ENCODE results near the gene LTBP2. TPM values are rescaled to one million over a fixed set of nuclear protein-coding genes. Genes with fewer than 3 reads are reported as not detected.

LTBP2 gene
- total RNA-seq, 1 donor from 2014 or later = 1.3 TPM

GRCh38 chr14:74516451-74517160, 95.4 kb downstream of the LTBP2 start:
- H3K36me3 Mint-ChIP-seq (ENCODE audit: low read depth) = no peaks in the 10 kb centered on the region
- no peak overlapping the region for H3K4me3 Mint-ChIP-seq
- H3K27me3 Mint-ChIP-seq (ENCODE audit: low read depth) = no peaks in the 10 kb centered on the region
- no peaks in the 10 kb centered on the region for H3K9me3 Mint-ChIP-seq
- peak overlapping the region; percentile 83 for H3K27ac Mint-ChIP-seq (ENCODE audit: unreplicated experiment)
- TF ChIP-seq CTCF (conservative IDR thresholded peaks at IDR 0.05) = no peak
- peaks cover 19% of the 10 kb centered on the region for H3K4me1 Mint-ChIP-seq
- DNase-seq (ENCODE audit: low read depth, low spot score) = no peak

- H3K27ac Mint-ChIP-seq (ENCODE audit: unreplicated experiment) = no peak overlapping the region
- H3K36me3 Mint-ChIP-seq (ENCODE audit: low read depth) = no peaks in the 10 kb centered on the region
- no peaks in the 10 kb centered on the region for H3K27me3 Mint-ChIP-seq (ENCODE audit: low read depth)
- H3K4me3 Mint-ChIP-seq = no peak overlapping the region
- DNase-seq (ENCODE audit: low read depth, low spot score) = no peak
- no peaks in the 10 kb centered on the region for H3K9me3 Mint-ChIP-seq
- TF ChIP-seq CTCF (conservative IDR thresholded peaks at IDR 0.05) = no peak
- H3K4me1 Mint-ChIP-seq = peaks cover 25% of the 10 kb centered on the region
Measured at GRCh38 chr14:74515891-74516412, 96.1 kb downstream of the LTBP2 start.

- peaks cover 39% of the 10 kb centered on the region for H3K4me1 Mint-ChIP-seq
- no peak overlapping the region for H3K27ac Mint-ChIP-seq (ENCODE audit: unreplicated experiment)
- H3K36me3 Mint-ChIP-seq (ENCODE audit: low read depth) = no peaks in the 10 kb centered on the region
- no peak for DNase-seq (ENCODE audit: low read depth, low spot score)
- H3K27me3 Mint-ChIP-seq (ENCODE audit: low read depth) = no peaks in the 10 kb centered on the region
- no peak overlapping the region for H3K4me3 Mint-ChIP-seq
- no peaks in the 10 kb centered on the region for H3K9me3 Mint-ChIP-seq
- no peak for TF ChIP-seq CTCF (conservative IDR thresholded peaks at IDR 0.05)
Measured at GRCh38 chr14:74514471-74514941, 97.5 kb downstream of the LTBP2 start.

- Mint-ChIP-seq H3K4me3 (no peak overlapping the region), H3K27ac (ENCODE audit: unreplicated experiment) (no peak overlapping the region), H3K4me1 (peaks cover 56% of the 10 kb centered on the region), H3K36me3 (ENCODE audit: low read depth) (no peaks in the 10 kb centered on the region), H3K27me3 (ENCODE audit: low read depth) (no peaks in the 10 kb centered on the region), H3K9me3 (no peaks in the 10 kb centered on the region)
- no peak for TF ChIP-seq CTCF (conservative IDR thresholded peaks at IDR 0.05)
- DNase-seq (ENCODE audit: low read depth, low spot score) = no peak
Measured at GRCh38 chr14:74511966-74512830, 99.8 kb downstream of the LTBP2 start.

- H3K9me3 Mint-ChIP-seq = no peaks in the 10 kb centered on the region
- no peaks in the 10 kb centered on the region for H3K27me3 Mint-ChIP-seq (ENCODE audit: low read depth)
- H3K27ac Mint-ChIP-seq (ENCODE audit: unreplicated experiment) = peak overlapping the region; percentile 95
- no peak for TF ChIP-seq CTCF (conservative IDR thresholded peaks at IDR 0.05)
- no peaks in the 10 kb centered on the region for H3K36me3 Mint-ChIP-seq (ENCODE audit: low read depth)
- H3K4me1 Mint-ChIP-seq = peaks cover 55% of the 10 kb centered on the region
- peak overlapping the region; percentile 79 for H3K4me3 Mint-ChIP-seq
- DNase-seq (ENCODE audit: low read depth, low spot score) = no peak
Measured at GRCh38 chr14:74510959-74511409, 101.1 kb downstream of the LTBP2 start.
